ENCODE measurements around the gene CALML6.

The CALML6 gene

GRCh38 chr1:1914101-1914970 is 724 bp upstream of the CALML6 start:
- DNase-seq = no peak

GRCh38 chr1:1915911-1916840 is 1.1 kb downstream of the CALML6 start:
- no peak for DNase-seq

GRCh38 chr1:1916851-1917251 is 1.8 kb downstream of the CALML6 start:
- DNase-seq = no peak

GRCh38 chr1:1917304-1917976 is 2.4 kb downstream of the CALML6 start:
- DNase-seq = no peak

- no peak for DNase-seq
These were observed 3.2 kb downstream of the CALML6 start for GRCh38 chr1:1917995-1918900.

GRCh38 chr1:1918901-1919303 is 3.8 kb downstream of the CALML6 start, which contains the start of gene TMEM52:
Gene TMEM52 (minus strand): TSS chr1:1919279. CDS start chr1:1919265, 14 bp downstream.
- no peak for DNase-seq

GRCh38 chr1:1919304-1920056 is 4.4 kb downstream of the CALML6 start:
- peak; percentile 99 for DNase-seq

- DNase-seq = no peak
These were observed 5.1 kb downstream of the CALML6 start for GRCh38 chr1:1920057-1920607.

GRCh38 chr1:1920608-1921458 is 5.8 kb downstream of the CALML6 start:
- no peak for DNase-seq

GRCh38 chr1:1921459-1921862 is 6.4 kb downstream of the CALML6 start:
- no peak for DNase-seq

DNA sequence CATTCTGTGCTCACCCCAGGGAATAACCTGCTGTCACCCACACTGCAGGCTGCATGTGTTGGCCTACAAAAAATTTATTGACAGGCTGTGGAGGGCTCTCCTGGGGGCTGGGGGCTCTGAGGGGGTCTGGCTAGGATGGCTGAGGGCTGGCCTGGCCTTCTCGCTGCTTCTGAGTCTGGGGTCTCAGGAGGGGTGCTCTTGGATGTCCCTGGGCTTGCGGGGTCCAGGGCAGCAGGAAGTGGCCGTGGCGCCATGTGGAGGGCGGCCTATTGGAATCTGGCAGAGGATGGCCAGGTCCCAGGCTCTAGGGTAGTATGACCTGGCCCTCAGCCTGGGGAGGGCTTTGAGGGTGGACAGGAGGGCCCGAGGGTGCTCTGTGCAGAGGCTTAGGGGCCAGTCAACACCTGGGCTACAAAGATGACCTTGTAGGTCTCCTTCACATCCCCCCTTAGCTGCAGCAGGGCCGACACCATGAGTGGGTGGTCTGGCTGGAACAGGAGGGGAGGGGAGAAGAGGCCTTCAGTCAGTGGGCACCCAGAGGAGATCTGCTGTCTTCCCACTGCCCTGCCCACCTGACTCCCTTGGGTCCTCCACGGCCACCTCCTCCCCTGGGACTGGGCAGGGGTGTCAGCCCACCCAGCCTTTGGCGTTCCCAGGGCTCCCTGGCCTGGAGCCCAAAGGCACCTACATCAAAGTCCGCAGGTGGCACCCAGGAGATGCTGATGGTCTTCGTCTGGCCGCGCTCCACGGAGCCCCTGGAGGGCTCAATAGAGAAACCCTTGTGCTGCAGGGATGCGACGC is 7.0 kb downstream of the CALML6 start:
- no peak for DNase-seq

DNA sequence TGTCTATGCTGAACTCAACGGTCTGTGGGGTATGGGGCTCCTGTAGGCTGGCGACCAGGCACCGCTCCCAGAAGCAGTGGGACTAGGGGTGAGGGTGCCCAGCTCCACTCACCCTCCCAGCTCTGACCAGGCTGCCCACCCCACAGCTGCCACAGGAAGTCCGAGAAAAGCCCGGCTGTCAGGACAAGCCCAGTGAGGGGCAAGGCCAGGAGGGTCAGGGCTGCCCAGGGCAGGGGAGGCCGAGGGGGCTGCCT is 7.6 kb downstream of the CALML6 start:
- DNase-seq = no peak

DNA sequence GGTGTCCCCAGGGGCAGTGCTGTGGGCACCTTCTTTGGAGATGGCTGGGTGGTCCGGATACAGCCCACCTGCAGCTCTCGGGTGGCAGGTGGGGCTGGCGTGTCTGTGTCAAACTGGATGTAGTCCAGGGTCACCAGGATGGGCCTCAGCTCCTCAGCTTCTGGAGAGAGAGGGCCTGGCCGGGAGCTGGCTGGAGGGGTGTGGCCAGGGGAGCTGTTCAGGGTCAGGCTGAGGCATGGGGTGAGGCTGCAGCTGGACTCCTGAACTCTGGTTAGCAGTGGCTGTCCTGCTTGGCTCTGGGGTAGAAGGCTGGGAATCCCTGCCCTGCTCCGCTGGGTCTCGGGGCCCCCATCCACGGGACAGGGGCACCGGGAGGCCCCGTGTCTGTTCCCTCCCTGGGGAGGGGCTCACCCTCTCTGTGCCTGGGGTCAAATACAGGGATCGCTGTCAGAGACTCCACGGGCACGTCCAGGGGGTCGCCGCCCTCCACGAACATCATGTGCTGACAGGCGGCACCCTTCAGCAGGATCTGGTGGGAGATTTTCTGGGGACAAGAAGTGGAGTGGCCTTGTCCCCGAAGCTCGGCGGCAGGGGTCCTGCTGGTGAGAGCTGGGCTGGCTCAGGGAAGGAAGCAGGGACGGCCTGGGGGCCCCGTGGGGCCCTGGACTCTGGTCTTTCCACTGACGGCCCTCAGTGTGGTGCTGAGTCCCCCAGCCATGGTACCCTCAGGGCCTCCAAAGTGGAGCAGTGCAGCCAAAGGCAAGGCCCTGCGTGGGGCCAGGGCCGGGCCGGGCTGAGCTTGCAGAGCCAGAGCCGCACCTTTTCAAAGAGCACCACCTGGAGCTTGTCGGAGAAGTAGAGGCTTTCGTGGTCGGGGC is 8.1 kb downstream of the CALML6 start:
- no peak for DNase-seq

DNA sequence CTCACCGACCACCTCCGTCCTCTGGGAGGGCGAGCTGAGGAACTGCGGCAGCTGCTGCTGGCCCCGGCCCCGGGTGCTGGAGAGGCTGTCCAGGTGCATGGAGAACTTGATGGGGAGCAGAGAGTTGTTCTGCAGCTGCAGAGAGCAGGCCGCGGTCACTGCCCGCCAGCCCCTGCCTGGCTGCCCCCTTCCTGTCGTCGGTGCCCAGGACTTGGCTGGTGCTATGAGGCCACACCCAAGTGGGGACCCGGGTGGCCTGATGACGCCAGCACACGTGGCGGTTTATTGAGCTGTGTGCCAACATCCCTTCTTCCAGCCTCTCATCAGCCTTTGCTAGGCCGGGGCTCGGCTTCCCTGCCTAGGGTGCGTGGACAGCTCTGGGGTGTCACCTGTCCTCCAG is 9.3 kb downstream of the CALML6 start:
- DNase-seq = no peak

- no peak for DNase-seq
These were observed 9.8 kb downstream of the CALML6 start for GRCh38 chr1:1924849-1925248.

GRCh38 chr1:1925437-1926345 is 10.6 kb downstream of the CALML6 start:
- no peak for DNase-seq

DNA sequence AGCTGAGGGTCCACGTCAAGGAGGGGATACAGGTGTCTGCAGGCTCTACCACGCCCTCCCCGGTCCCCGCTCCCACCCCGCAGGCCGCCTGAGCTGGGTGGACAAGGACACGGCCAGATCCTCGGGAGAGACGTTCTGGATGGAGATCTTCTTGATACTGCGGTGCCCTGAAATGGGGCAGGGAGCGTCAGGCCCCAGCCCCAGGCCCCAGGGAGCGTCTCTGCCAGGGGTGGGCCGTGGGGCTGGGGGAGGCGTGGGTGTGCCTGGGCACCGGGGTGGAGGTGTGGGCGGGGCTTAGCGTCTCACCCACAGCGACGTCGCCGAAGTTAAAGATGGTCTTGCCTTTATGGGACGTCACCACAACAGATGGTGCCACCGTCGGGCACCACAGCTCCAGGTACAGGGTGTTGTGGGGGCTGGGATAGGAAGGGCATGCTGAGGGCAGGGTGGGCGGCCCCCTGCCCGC is 11.3 kb downstream of the CALML6 start:
- no peak for DNase-seq
